KMS-11 (cell line): ENCODE results near the gene NSD2.

Source experiments
- H2AFZ ChIP-seq: fragments of 200-600 bp; sonication (generic); 2 replicates; pipeline ENCODE4 v1.6.1; 2016; ENCODE audit warnings: antibody characterized with exemption, mixed run types, low read depth
- H3K27ac ChIP-seq: fragments of 200-600 bp; sonication (generic); 2 replicates; pipeline ENCODE4 v1.6.1; 2016; ENCODE audit warnings: mild to moderate bottlenecking, mixed run types
- H3K27me3 ChIP-seq: fragments of 200-600 bp; sonication (generic); 2 replicates; pipeline ENCODE4 v1.6.1; 2017; ENCODE audit warnings: mild to moderate bottlenecking, low read depth, mixed run types, moderate library complexity; ENCODE audit not compliant: insufficient read depth
- H3K36me3 ChIP-seq: fragments of 200-600 bp; sonication (generic); 2 replicates; pipeline ENCODE4 v1.6.1; 2017; ENCODE audit warnings: mild to moderate bottlenecking, mixed run types; ENCODE audit not compliant: insufficient read depth
- H3K4me1 ChIP-seq: fragments of 200-600 bp; sonication (generic); 2 replicates; pipeline ENCODE4 v1.6.1; 2016; ENCODE audit warnings: mild to moderate bottlenecking, low read depth, mixed run types; ENCODE audit not compliant: poor library complexity, severe bottlenecking
- H3K4me2 ChIP-seq: fragments of 200-600 bp; sonication (generic); 2 replicates; pipeline ENCODE4 v1.7.0; 2016; ENCODE audit warnings: mild to moderate bottlenecking, mixed run types
- H3K4me3 ChIP-seq: fragments of 200-600 bp; sonication (generic); IDR thresholded peaks from 2 replicates; pipeline ENCODE4 v1.6.1; 2017; ENCODE audit warnings: low read depth, low read length, mixed read lengths; ENCODE audit not compliant: insufficient read depth
- H3K79me2 ChIP-seq: fragments of 200-600 bp; sonication (generic); 2 replicates; pipeline ENCODE4 v1.6.1; 2016; ENCODE audit warnings: low read depth, mixed run types; ENCODE audit not compliant: insufficient read depth
- H3K9ac ChIP-seq: fragments of 200-600 bp; sonication (generic); 2 replicates; pipeline ENCODE4 v1.6.1; 2016; ENCODE audit warnings: mild to moderate bottlenecking, mixed run types
- H4K20me1 ChIP-seq: fragments of 200-600 bp; sonication (generic); 2 replicates; pipeline ENCODE4 v1.6.1; 2016; ENCODE audit warnings: mild to moderate bottlenecking, mixed run types; ENCODE audit not compliant: insufficient read depth
- TF ChIP-seq, protein P1 (sequence below): fragments of 200-600 bp; sonication (generic); conservative IDR thresholded peaks from 2 replicates; pipeline ENCODE4 v1.6.1; 2017; ENCODE audit warnings: low read depth, mild to moderate bottlenecking, antibody characterized with exemption, low read length, moderate library complexity, mixed read lengths

The NSD2 gene

GRCh38 chr4:1851575-1852410 lies 19.4 kb upstream of the NSD2 start:
- Histone ChIP-seq H3K4me1 (peaks cover 4% of the 10 kb centered on the region), H4K20me1 (no peaks in the 10 kb centered on the region), H3K4me3 (no peak overlapping the region), H3K9ac (no peak overlapping the region), H3K79me2 (peaks cover 19% of the 10 kb centered on the region), H3K27me3 (no peaks in the 10 kb centered on the region), H2AFZ (no peak overlapping the region), H3K4me2 (no peak overlapping the region), H3K36me3 (no peaks in the 10 kb centered on the region), H3K27ac (no peak overlapping the region)
- TF ChIP-seq, protein P1, sequence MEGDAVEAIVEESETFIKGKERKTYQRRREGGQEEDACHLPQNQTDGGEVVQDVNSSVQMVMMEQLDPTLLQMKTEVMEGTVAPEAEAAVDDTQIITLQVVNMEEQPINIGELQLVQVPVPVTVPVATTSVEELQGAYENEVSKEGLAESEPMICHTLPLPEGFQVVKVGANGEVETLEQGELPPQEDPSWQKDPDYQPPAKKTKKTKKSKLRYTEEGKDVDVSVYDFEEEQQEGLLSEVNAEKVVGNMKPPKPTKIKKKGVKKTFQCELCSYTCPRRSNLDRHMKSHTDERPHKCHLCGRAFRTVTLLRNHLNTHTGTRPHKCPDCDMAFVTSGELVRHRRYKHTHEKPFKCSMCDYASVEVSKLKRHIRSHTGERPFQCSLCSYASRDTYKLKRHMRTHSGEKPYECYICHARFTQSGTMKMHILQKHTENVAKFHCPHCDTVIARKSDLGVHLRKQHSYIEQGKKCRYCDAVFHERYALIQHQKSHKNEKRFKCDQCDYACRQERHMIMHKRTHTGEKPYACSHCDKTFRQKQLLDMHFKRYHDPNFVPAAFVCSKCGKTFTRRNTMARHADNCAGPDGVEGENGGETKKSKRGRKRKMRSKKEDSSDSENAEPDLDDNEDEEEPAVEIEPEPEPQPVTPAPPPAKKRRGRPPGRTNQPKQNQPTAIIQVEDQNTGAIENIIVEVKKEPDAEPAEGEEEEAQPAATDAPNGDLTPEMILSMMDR, result no peak

DNA sequence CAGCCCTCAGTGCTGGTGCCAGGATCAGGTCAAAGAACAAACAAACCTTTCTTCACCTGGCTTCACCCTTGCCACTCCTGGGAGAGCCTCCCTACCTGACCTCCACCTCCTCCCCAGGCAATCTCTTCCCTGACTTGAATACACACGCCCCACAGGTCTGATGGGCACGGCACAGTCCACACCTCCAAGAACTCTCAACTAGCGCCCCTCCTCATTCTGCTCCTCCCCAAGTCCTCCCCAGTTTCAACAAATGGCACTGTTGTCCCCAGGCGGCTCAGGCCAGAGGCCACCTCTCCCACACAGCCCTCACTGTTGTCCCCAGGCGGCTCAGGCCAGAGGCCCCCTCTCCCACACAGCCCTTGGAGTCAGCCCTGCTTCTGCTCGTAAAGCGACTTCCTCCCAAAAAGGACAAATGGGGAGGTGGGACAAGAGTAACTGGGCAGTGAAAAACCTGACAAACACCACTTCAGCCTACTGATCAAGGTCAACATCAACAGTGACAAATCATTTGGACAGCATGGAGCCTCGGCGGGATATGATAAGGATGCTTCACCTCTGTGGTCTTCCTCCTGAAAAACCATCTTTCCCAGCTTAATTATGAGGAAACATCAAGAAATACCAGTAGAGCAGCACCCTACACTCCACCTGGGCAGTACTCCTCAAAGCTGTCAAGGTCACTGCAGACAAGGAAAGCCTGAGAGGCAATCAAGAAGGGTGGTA lies 18.1 kb upstream of the NSD2 start:
- TF ChIP-seq, protein P1, result no peak
- Histone ChIP-seq H3K79me2 (peaks cover 31% of the 10 kb centered on the region), H3K4me2 (no peak overlapping the region), H4K20me1 (no peaks in the 10 kb centered on the region), H3K36me3 (no peaks in the 10 kb centered on the region), H3K4me1 (peaks cover 6% of the 10 kb centered on the region), H3K27me3 (no peaks in the 10 kb centered on the region), H3K27ac (no peak overlapping the region), H3K9ac (no peak overlapping the region), H3K4me3 (no peak overlapping the region), H2AFZ (no peak overlapping the region)

GRCh38 chr4:1854752-1855151 lies 16.4 kb upstream of the NSD2 start:
- Histone ChIP-seq H2AFZ (no peak overlapping the region), H3K27ac (no peak overlapping the region), H3K79me2 (peaks cover 48% of the 10 kb centered on the region)

GRCh38 chr4:1855333-1856070 lies 15.7 kb upstream of the NSD2 start:
- H3K27ac ChIP-seq, result peak overlapping the region; percentile 94
- H3K4me1 ChIP-seq, result peaks cover 16% of the 10 kb centered on the region
- H3K9ac ChIP-seq, result peak overlapping the region; percentile 93
- TF ChIP-seq, protein P1, result no peak
- no peaks in the 10 kb centered on the region for H4K20me1 ChIP-seq
- H3K36me3 ChIP-seq, result no peaks in the 10 kb centered on the region
- no peak overlapping the region for H2AFZ ChIP-seq
- H3K4me2 ChIP-seq, result peak overlapping the region; percentile 57; the same call in 1 of the 2 replicates
- H3K79me2 ChIP-seq, result peaks cover 53% of the 10 kb centered on the region
- no peaks in the 10 kb centered on the region for H3K27me3 ChIP-seq
- H3K4me3 ChIP-seq, result peak overlapping the region; percentile 33

More at GRCh38 chr4:1854752-1855151, 16.4 kb upstream of the NSD2 start:
- peaks cover 16% of the 10 kb centered on the region for H3K4me1 ChIP-seq
- H3K4me2 ChIP-seq, result peak overlapping the region; percentile 57
- H3K27me3 ChIP-seq, result no peaks in the 10 kb centered on the region
- H4K20me1 ChIP-seq, result no peaks in the 10 kb centered on the region
- no peaks in the 10 kb centered on the region for H3K36me3 ChIP-seq
- H3K4me3 ChIP-seq, result no peak overlapping the region
- TF ChIP-seq, protein P1, result no peak
- H3K9ac ChIP-seq, result peak overlapping the region; percentile 93; the same call in 1 of the 2 replicates
